SIG-M5 (cell line): ENCODE results near the gene TAF4.

Experiments
- DNase-seq: peaks from one replicate; lab custom pipeline; 2025; lab: John Stamatoyannopoulos, UW

TAF4 gene

GRCh38 chr20:62021793-62022385 is 43.8 kb downstream of the TAF4 start:
- DNase-seq = no peak

GRCh38 chr20:62020935-62021701 is 44.6 kb downstream of the TAF4 start:
- no peak for DNase-seq

GRCh38 chr20:62019881-62020492 is 45.7 kb downstream of the TAF4 start:
- DNase-seq = no peak

GRCh38 chr20:62019144-62019805 is 46.4 kb downstream of the TAF4 start:
- no peak for DNase-seq

DNA sequence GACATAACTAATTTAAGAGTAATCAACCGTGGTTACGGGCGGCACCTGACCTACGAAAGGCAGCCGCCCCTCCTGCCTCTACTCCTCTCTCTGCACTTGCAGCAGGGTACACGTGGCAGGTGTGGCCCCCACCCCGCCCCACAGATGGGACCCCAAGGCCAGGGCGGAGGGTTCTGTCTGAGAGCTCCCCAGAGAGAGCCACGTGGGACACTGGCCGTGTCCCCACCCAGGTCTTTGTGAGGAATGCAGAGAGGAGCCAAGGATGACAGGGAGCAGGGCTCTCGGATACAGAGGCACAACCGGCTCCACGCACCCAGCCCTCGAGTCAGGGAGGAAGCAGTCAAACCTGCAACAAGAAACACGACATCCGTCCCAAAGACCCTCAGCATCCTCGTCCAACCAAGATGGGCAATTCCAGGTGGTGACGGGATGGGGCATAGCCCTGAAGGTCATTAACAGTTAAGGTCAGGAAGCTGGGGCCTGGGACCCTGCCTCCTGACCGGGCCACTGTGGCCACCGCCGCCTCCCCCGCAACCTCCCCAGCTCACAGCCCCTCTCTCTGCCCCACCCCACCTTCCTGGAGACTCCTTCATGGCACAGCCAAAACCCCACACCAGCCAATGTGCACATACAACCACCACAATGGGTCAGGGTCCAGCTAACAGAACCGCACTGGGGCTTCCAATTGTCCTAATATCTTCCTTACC is 47.1 kb downstream of the TAF4 start:
- DNase-seq = no peak

- no peak for DNase-seq
These were observed 50.0 kb downstream of the TAF4 start for GRCh38 chr20:62015540-62016288.

GRCh38 chr20:62014889-62015537 is 50.7 kb downstream of the TAF4 start:
- no peak for DNase-seq

GRCh38 chr20:62014488-62014775 is 51.2 kb downstream of the TAF4 start:
- no peak for DNase-seq

DNA sequence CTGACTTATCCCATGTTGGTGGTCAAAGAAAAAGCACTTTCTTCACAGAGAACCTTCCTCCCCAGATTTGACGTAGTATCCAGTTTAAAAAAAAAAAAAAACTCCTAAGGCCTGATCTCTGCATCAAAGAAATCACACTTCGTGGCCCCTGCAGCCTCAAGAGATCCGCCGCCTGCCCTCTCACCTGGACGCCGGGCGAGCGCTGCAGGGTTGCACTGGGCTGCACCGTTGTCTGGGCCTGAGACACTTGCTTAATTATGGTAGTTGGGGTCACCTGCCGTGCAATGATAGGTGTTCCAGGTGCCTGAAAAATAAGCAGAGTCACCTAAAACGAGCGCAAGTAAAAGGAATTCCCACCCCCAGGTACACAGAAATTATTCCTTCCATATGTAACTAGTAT is 53.0 kb downstream of the TAF4 start:
- no peak for DNase-seq

- no peak for DNase-seq
These were observed 53.6 kb downstream of the TAF4 start for GRCh38 chr20:62011938-62012534.

GRCh38 chr20:62011403-62011790 is 54.3 kb downstream of the TAF4 start:
- DNase-seq = no peak

DNA sequence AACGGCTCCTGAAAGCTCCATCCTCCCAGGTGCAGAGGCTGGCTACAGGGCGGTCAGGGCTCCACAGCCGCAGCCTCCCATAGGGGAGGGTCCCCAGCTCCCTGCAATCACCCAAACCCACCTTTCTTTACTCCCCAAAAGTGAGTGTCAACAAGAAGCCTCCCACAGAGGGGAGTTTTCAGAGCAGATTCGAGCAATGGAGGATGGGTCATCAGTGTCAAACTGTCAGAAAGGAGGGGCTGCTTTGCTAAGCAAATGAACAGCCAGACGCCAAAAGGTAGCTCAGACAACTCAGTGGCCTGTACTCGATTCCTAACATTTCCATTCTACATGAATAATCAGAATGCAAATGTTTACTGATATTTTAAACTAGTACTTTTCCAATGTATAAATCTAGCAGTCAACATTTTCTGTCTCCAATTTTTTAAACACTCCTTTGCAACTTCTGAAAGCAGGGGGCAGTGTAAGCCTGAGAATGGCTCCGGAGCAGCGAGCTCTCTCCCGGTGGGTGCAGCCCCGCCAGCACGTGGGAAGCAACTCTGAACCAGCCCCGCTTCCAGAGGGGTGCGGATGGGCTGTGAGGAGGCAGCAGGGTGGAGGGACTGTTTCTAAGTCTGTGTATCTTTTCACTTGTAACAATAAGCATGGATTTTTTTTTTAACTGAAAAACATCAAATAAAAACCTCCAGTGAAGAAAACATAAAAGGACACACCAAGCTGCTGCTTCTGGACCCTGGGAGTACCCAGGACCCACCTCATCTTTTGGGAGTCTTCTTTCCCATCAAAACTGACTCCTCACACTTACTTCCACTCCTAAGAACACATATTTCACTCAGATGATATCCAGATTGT is 54.9 kb downstream of the TAF4 start:
- DNase-seq = no peak

DNA sequence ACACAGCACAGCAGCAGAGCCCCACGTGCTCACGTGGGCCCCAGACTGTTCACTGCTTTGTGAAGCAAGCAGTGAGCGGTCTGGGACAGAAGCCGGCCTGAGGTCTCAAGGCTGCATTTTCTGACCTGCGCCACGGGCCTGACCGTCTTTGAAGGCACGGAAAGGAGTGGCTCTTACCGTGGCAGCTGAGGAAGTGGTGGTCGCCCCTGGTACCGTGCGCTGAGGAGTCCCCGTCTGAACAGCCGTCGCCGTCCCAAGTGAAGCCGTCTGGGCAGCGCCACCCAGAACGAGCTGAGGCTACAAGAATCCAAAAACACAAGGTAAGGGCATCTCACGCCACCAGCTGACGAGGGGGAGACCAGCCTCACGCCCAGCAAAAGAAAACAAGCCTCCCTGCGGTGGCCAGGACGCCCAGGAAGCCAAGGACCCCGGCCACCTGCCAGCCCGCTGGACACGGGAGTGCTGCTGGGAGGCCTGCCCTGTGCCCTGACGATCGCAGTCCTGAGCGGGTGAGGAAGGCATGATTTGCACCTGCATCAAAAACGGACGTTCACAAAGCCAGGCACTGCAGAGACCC is 55.7 kb downstream of the TAF4 start:
- no peak for DNase-seq

DNA sequence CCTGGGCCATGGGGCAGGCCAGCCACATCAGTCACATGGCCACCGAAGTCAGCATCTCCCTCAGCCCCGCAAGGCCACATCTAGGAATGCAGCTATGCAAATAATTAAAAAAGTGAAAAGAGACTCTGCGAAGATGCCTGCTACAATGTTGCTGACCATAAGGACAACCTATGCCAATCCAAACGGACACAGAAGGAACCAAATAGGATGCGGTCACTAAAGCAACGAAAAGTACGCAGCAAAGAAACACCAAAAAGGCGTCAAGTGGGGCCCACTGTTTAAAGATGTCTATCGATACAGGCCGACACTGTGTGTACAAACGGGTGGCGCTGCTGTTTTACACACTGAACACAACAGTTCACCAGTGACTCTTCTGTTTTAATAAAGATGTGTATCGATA is 56.4 kb downstream of the TAF4 start:
- DNase-seq = no peak

- DNase-seq = no peak
These were observed 57.0 kb downstream of the TAF4 start for GRCh38 chr20:62008643-62009183.

GRCh38 chr20:62007127-62007647 is 58.5 kb downstream of the TAF4 start:
- DNase-seq = no peak

GRCh38 chr20:62006482-62006881 is 59.2 kb downstream of the TAF4 start:
- DNase-seq = no peak

DNA sequence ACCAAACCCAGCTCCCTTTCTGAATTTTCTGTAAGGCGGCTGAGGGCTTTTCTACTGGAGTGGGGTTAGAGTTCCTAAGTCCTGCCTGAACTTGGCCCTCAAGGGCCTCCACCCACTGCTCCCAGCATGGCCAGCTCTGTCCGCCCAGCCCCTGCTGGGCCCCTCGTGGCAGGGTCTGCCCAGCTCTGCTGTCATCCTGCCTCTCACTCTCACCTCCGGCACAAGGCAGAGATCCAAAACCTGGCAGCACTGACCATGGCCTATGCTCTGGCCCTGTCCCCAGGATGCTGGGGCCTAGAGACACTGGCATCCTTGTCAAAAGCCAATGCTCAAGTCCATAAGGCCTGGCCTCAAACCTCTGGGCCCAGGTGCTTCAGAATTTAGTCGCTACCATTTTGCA is 61.1 kb downstream of the TAF4 start:
- no peak for DNase-seq
